Effector CD8-positive, alpha-beta T cell (primary cell): ENCODE data around the gene RAB40B.

Experiments used
- DNase-seq: peaks from one replicate; lab custom pipeline; 2025; lab: John Stamatoyannopoulos, UW

The RAB40B gene

GRCh38 chr17:82649501-82650261, 48.8 kb downstream of the RAB40B start:
- no peak for DNase-seq

GRCh38 chr17:82648742-82649331, 49.7 kb downstream of the RAB40B start:
- DNase-seq: no peak

GRCh38 chr17:82648165-82648668, 50.3 kb downstream of the RAB40B start, which contains the start of gene WDR45B:
TSS of gene WDR45B (minus strand) at chr17:82648444. CDS start at chr17:82648340, 104 bp downstream.
- peak; percentile 83 for DNase-seq

DNA sequence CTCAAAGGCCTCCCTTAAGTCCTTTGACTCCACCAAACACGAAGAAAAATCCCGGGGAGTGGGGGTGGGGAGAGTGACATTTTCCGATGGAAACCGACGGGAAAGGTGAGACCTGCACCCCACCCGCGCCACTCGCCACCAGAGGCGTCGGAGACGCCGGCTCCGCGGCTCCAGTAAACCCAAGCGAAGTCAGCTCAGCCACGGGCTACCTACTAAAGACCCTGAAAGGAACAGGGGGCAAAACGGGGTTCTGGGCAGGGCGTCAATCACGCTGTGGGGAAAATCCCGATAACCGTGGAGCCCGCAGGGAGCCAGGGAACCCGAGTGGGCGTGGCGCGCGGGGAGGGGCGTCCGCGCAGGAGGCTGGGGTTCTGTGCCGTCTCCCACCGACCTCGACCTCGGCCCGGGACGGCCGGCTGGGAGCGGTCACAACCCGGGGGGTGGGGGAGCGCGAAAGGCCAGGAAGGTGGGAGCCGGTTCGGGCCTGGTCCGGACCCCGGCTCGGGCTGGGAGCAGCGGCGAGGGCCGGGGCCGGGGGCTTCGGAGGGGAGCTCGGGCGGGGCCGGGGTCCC, 50.8 kb downstream of the RAB40B start:
- DNase-seq: peak; percentile 60

- DNase-seq: no peak
Measured at GRCh38 chr17:82645516-82645915, 53.0 kb downstream of the RAB40B start.

- DNase-seq: no peak
Measured at GRCh38 chr17:82644148-82644547, 54.4 kb downstream of the RAB40B start.

DNA sequence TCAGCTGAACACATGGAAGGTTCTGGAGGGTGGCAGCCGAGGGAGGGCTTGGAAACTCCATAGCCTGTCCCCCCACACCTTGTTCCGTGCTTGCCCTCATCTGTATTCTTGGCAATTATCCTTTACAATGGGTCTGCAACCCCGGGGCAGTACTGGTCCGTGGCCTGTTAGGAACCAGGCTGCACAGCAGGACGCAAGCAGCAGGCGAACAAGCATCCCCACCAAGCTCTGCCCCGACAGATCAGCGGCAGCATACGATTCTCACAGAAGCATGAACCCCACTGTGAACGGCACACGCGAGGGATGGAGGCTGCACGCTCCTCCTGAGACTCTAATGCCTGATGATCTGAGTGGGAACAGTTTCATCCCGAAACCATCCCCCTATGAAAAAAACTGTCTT, 56.5 kb downstream of the RAB40B start:
- no peak for DNase-seq

DNA sequence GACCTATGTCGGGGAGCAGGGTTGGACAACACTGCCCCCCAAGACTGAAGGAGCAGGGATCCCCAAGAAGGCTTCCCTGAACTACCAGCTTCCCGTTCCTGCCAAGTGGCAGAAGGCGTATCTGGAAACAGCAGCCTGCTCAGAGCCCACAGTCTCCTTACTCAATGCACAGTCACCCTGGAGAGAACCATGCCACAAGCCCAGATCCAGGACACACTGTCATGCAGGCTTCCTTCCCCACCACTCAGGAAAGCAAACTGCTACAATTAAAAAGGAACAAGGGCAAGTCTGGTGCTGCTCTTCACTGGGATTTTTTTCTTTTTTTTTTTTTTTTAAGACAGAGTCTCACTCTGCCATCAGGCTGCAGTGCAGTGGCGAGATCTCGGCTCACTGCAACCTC, 58.5 kb downstream of the RAB40B start:
- DNase-seq: no peak

DNA sequence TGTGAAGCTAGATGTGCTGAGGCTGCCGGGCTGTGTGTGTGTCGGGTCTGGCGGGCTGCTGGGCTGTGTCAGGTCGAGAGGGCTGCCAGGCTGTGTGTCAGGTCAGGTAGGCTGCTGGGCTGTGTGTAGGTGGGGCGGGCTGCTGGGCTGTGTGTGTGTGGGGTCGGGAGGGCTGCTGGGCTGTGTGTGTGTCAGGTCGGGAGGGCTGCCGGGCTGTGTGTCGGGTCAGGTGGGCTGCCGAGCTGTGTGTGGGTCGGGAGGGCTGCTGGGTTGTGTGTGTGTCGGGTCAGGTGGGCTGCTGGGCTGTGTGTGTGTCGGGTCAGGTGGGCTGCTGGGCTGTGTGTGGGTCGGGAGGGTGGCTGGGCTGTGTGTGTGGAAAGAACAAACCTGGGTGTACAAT, 58.9 kb downstream of the RAB40B start:
- no peak for DNase-seq

DNA sequence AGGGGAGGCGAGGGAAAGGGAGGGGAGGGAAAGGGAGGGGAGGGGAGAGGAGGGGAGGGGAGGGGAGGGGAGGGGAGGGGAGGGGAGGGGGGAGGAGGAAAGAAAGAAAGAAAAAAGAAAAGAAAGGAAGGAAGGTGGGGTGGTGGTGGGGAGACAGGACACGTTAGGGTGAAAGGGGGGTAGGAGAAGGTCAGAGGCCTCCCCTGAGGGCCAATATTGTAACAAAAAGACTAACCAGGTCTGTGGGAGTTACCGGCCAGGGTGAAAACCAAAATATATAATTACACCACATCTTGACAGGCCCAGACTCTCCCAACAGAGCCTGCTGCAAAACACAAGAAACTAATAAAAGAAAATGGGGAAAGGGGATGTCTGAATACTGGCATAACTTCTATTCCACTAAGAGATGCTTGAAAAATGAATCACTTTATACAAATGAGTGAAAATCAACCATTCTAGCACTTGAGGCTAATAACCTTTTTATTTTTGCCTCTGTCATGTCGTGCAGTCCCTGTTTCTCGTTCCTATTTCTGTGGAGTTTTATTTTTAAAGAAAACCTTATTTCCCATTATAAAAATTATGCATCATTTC, 60.2 kb downstream of the RAB40B start:
- DNase-seq: no peak

DNA sequence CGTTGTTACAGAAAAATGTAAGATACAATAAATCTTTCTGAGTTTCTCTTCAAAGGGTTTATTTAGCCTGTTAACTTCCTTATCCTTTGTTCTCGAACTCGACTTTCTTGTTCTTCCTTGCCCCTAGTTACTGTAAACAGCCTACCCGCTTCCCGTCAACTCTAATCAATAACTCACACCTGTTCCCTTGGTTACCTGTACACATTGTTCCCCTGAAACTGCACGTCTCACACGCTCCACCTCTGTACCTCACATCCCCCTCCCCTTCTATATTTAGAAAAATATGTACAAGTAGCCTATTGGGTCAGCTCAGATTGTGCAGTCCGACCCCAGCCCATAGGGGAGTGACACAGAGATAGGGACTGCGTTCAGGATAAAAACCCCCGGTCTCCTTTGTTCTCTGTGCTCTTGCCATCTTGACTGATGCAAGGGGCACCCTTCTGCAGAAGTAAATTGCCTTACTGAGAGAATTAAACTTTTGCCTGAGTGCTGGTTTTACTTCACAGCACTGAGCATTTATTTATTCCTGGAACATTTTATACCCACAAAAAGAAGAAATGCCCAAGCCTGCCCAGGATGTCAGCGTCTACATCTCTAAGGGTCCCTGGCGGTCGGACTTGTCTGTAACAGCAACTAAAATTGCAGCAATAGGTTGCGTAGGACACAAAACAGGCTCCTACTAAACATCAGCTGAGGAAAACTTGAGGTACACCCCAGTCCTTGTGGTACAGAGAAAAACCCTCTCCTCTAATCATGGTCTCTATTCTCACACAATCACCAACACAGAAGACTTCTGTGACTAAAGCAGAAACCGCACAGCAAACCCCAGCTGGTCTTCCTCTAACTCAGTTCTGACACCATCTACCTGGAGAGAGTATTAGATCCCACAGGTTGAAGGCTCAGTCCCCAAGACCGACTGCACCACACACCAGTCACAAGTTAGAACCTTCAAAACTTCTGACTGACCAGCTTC, 61.6 kb downstream of the RAB40B start:
- no peak for DNase-seq

GRCh38 chr17:82633343-82633742, 65.2 kb downstream of the RAB40B start:
- DNase-seq: no peak

GRCh38 chr17:82632451-82632850, 66.0 kb downstream of the RAB40B start:
- DNase-seq: no peak

DNA sequence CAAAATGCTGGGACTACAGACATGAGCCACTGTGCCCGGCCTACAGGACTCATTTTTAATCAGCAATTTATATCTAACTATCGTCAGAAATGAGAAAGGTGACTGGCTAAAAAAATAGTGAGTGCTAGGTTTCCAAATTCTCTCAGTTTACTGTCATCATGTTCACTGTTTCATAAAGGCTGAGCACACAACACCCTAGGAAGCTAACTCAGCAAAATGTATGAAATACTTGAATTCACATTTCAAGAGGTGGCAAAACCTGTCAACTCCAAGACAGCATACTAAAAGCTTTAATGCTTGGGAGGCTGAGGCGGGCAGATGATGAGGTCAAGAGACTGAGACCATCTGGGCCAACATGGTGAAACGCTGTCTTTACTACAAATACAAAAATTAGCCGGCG, 67.0 kb downstream of the RAB40B start:
- DNase-seq: no peak

- no peak for DNase-seq
Measured at GRCh38 chr17:82630212-82630611, 68.3 kb downstream of the RAB40B start.

DNA sequence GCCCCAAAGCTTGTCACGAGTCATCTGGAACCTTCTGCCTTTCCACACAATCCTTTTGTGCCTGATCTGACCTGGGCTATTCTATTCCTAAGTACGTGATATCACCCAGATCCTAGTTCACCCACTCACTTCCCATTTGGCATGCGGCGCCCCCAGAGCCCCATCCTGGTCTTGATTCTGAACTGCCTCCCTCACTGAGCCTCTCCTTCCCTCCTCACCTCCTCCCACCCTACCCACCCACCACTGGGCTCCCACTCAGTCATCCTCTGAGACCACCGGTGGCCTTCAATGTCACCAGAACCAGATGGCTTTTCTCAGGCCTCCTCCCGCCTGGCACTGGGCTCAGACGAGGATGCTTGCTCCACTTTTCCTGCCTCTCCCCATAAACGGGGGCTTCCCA, 68.8 kb downstream of the RAB40B start:
- DNase-seq: no peak

DNA sequence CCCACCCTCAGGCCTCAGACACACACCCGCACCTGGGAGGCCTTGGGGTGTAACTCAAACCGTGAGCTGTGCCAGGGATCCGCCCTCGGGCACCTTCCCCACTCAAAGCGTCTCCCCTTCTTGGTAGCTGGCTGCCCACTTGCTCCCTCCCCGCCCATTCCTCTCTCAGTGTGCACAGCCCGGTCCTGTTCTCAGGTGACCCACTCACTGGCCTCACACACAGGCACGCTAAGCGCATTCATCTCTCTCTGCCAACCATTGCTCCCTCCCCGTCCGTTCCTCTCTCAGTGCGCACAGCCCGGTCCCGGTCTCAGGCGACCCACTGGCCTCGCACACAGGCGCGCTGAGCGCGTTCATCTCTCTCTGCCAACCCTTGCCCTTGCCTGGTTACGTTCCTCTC, 71.1 kb downstream of the RAB40B start:
- DNase-seq: no peak

DNA sequence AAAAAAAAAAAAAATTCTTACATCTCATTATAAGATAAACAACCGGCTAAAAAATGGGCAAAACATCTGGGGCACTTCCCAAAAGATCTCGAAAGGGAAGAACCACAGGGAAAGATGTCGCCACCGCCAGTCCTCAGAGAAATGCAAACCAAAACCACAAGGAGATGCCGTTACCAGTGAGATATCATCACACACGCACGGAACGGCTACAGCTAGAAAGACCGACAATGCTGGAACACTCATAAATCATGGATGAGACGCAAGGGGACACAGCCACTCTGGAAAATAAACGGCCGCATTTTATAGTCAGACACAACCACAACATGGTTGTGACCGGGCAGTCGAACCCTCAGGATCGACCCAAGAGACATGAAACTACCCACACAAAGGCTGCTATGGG, 74.8 kb downstream of the RAB40B start:
- DNase-seq: no peak

DNA sequence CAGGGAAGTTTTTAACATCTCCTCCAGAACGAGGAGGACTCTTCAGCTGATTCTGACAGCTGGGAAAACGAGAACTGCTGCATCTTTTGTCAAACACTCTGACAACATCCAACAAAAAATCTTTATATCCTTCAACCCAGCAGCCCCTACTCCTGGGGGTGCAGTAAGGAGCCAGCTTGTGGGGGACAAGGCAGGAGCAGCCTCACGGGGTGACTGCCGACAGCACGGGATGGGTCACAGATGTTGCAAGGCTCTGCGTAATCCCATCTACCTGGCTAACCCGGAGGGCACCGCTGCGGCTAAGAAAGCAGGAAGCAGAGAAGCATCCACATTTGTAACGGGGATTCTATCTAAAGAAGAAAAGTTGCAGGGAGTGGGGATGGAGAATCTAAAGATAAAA, 78.9 kb downstream of the RAB40B start:
- no peak for DNase-seq

GRCh38 chr17:82619211-82619610, 79.3 kb downstream of the RAB40B start:
- no peak for DNase-seq

- no peak for DNase-seq
Measured at GRCh38 chr17:82616021-82616711, 82.3 kb downstream of the RAB40B start.
